ENCODE measurements around the gene HOPX.

Gene HOPX

DNA sequence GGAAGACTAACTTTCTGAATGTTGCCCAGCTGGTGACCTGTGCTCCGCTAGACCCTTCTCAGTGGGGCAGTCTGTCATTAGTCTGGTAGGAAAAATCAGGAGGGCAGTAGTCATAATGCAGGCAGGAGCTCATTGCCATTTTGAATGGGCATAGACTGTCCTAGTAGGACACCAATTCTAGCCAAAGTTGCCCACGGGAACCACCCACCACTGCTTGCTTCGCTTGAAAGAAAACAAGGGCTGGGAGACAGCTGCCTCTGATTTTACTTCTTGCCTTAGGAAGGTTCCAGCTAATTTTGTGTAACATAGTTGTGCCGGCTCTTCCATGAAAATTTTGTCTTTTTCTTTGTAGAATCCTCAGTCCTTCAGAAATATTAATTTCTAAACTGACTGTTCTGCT lies 23.3 kb downstream of the HOPX start:
- Histone ChIP-seq H3K36me3 (ENCODE audit: control insufficient read depth in 5 of 5, insufficient read depth in 5 of 5, low read length in 5 of 5) (no peaks in the 10 kb centered on the region), H3K4me3 (ENCODE audit: low read depth in 1 of 5, low read length in 5 of 5) (no peak overlapping the region), H3K4me1 (ENCODE audit: control insufficient read depth in 5 of 5, insufficient read depth in 5 of 5, low read length in 5 of 5) (peaks cover 0 to 26% (median 15%) of the 10 kb centered on the region in 5 donors), H3K27ac (ENCODE audit: low read depth, low read length) (no peak overlapping the region), H3K27me3 (ENCODE audit: control insufficient read depth in 5 of 5, insufficient read depth in 4 of 5, low read length in 5 of 5) (peaks cover 24 to 38% (median 36%) of the 10 kb centered on the region in 5 donors), H3K9me3 (ENCODE audit: control insufficient read depth in 5 of 5, low read length in 5 of 5) (no peaks in the 10 kb centered on the region), H3K9ac (ENCODE audit: low read length in 5 of 5) (no peak overlapping the region)

DNA sequence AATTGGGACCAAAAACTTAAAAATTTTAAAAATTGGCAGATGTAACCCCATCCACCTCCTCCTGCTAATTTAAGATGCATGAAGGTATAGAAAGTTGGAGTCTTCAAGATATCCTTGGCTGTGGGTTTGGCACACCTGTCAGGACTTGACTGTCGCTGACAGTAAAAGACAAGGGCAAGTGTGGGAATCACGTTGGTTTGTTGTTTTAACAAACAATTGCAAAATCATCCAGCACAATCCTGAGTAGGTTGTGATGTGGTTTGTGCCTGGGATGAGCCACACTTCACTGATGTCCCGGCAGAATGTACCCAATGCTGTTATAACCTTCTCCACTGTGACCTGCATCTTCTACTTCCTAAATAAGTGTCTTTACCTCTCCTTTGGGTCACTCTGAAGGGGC lies 24.0 kb downstream of the HOPX start:
- H3K4me3 ChIP-seq (ENCODE audit: low read depth in 1 of 5, low read length in 5 of 5): no peak overlapping the region

DNA sequence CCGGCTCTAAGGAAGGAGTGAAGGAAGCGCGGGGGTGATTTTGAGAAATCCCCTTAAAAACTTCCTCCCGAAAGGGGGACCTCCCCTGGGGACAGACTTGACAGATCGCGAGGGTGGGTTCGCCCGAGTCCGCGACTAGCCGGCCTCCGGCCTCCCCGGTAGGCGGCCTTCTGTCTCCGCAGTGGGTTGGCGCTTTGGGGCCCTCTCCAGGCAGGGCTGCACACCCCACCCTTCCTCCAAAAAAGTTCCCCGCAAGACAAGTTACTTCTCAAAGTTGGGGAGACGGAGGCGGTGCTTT lies 24.8 kb downstream of the HOPX start:
- Histone ChIP-seq H3K27me3 (ENCODE audit: control insufficient read depth in 5 of 5, insufficient read depth in 4 of 5, low read length in 5 of 5) (peaks cover 24 to 38% (median 36%) of the 10 kb centered on the region in 5 donors), H3K9me3 (ENCODE audit: control insufficient read depth in 5 of 5, low read length in 5 of 5) (no peaks in the 10 kb centered on the region), H3K36me3 (ENCODE audit: control insufficient read depth in 5 of 5, insufficient read depth in 5 of 5, low read length in 5 of 5) (no peaks in the 10 kb centered on the region), H3K9ac (ENCODE audit: low read length in 5 of 5) (no peak overlapping the region), H3K27ac (ENCODE audit: low read depth, low read length) (no peak overlapping the region), H3K4me3 (ENCODE audit: low read depth in 1 of 5, low read length in 5 of 5) (peak overlapping the region in 4 of 5 donors; percentile 51 to 63 (median 59)), H3K4me1 (ENCODE audit: control insufficient read depth in 5 of 5, insufficient read depth in 5 of 5, low read length in 5 of 5) (peaks cover 0 to 26% (median 15%) of the 10 kb centered on the region in 5 donors)

More for the DNA sequence above, 24.0 kb downstream of the HOPX start:
- Histone ChIP-seq H3K27ac (ENCODE audit: low read depth, low read length) (no peak overlapping the region), H3K27me3 (ENCODE audit: control insufficient read depth in 5 of 5, insufficient read depth in 4 of 5, low read length in 5 of 5) (peaks cover 24 to 38% (median 36%) of the 10 kb centered on the region in 5 donors), H3K36me3 (ENCODE audit: control insufficient read depth in 5 of 5, insufficient read depth in 5 of 5, low read length in 5 of 5) (no peaks in the 10 kb centered on the region), H3K9me3 (ENCODE audit: control insufficient read depth in 5 of 5, low read length in 5 of 5) (no peaks in the 10 kb centered on the region), H3K9ac (ENCODE audit: low read length in 5 of 5) (no peak overlapping the region), H3K4me1 (ENCODE audit: control insufficient read depth in 5 of 5, insufficient read depth in 5 of 5, low read length in 5 of 5) (peaks cover 0 to 26% (median 15%) of the 10 kb centered on the region in 5 donors)

DNA sequence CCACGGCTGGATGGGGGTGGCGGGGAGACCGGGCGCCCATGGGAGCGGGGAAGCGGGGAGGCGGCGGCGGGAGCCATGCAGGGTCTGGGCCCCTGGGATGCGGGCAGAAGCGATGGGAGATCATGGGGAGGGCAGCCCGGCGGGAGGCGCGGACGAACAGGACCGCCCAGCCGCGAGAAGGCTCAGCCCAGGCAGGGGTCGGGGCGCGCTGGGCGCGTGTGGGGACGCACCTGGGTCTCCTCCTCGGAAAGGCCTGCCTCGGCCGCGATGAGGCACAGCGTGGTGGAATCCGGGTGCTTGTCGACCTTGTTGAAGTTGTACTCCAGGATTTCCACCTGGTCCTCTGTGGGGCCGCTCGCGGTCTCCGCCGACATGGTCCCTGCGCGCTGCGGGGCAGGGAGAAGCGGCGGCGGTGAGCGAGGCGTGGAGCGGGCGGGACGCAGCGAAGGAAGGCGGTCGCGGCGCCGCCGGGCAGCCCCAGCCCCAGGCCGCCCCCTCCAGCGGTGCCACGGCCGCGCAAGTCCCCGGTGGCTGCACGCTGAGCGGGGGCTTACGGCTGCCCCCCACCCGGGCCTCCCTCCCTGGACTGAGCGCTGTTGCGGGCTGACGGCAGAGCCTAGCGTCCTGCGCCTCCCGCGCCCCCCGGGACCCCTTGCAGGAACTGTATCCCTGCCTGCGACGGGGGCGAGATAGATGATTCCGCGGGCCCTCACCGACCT lies 25.3 kb downstream of the HOPX start:
- Histone ChIP-seq H3K9me3 (ENCODE audit: control insufficient read depth in 5 of 5, low read length in 5 of 5) (no peaks in the 10 kb centered on the region), H3K27me3 (ENCODE audit: control insufficient read depth in 5 of 5, insufficient read depth in 4 of 5, low read length in 5 of 5) (peaks cover 24 to 38% (median 36%) of the 10 kb centered on the region in 5 donors), H3K27ac (ENCODE audit: low read depth, low read length) (no peak overlapping the region), H3K4me1 (ENCODE audit: control insufficient read depth in 5 of 5, insufficient read depth in 5 of 5, low read length in 5 of 5) (peaks cover 0 to 26% (median 15%) of the 10 kb centered on the region in 5 donors), H3K36me3 (ENCODE audit: control insufficient read depth in 5 of 5, insufficient read depth in 5 of 5, low read length in 5 of 5) (no peaks in the 10 kb centered on the region), H3K4me3 (ENCODE audit: low read depth in 1 of 5, low read length in 5 of 5) (peak overlapping the region in 4 of 5 donors; percentile 51 to 63 (median 59)), H3K9ac (ENCODE audit: low read length in 5 of 5) (peak overlapping the region in 1 of 5 donors; percentile 65)

DNA sequence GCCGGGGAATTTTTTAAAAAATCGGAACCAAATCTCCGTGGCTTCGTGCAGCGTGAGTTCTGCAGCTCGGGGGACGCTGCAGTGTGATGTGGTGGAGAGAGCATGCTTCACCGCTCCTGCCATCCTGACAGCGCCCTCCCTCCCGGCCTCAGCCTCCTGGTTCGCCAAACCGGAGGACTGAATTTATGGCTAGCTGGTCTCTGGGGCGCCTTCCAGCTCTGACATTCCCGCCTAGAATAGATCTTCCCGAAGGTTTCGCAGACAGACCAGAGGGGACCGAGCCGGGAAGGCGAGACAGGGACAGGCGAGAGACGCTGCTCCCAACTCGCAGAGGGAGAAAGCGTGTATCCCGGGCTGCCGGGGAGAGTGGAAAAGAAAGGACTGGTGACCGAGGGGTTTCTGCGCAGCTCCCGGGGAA lies 25.9 kb downstream of the HOPX start:
- Histone ChIP-seq H3K4me1 (ENCODE audit: control insufficient read depth in 5 of 5, insufficient read depth in 5 of 5, low read length in 5 of 5) (peaks cover 0 to 26% (median 15%) of the 10 kb centered on the region in 5 donors), H3K27me3 (ENCODE audit: control insufficient read depth in 5 of 5, insufficient read depth in 4 of 5, low read length in 5 of 5) (peaks cover 24 to 38% (median 36%) of the 10 kb centered on the region in 5 donors), H3K27ac (ENCODE audit: low read depth, low read length) (no peak overlapping the region)

DNA sequence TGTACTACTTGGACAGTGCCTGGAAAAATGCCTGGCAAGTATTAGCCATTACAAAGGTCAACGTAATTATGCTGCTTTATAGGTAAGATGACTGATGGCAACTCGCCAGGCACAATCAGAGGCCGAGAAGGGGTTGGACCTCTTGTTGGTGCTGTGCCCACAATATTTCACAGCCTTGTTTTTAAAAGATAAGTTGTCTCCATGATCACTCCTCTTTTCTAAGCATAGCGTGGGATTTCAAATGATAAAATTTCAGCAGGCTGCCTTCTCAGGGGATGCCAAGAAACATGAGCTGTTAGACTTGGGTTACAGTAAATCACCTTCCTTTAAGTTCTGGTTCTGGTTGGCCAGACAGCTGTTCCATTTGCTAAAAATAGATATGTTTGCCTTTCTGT lies 26.9 kb downstream of the HOPX start:
- no peak overlapping the region for H3K27ac ChIP-seq (ENCODE audit: low read depth, low read length)

More for the DNA sequence above, 25.9 kb downstream of the HOPX start:
- peak overlapping the region; percentile 51 to 67 (median 60) for H3K4me3 ChIP-seq (ENCODE audit: low read depth in 1 of 5, low read length in 5 of 5)
- no peak overlapping the region for H3K9ac ChIP-seq (ENCODE audit: low read length in 5 of 5)
- no peaks in the 10 kb centered on the region for H3K9me3 ChIP-seq (ENCODE audit: control insufficient read depth in 5 of 5, low read length in 5 of 5)
- no peaks in the 10 kb centered on the region for H3K36me3 ChIP-seq (ENCODE audit: control insufficient read depth in 5 of 5, insufficient read depth in 5 of 5, low read length in 5 of 5)

DNA sequence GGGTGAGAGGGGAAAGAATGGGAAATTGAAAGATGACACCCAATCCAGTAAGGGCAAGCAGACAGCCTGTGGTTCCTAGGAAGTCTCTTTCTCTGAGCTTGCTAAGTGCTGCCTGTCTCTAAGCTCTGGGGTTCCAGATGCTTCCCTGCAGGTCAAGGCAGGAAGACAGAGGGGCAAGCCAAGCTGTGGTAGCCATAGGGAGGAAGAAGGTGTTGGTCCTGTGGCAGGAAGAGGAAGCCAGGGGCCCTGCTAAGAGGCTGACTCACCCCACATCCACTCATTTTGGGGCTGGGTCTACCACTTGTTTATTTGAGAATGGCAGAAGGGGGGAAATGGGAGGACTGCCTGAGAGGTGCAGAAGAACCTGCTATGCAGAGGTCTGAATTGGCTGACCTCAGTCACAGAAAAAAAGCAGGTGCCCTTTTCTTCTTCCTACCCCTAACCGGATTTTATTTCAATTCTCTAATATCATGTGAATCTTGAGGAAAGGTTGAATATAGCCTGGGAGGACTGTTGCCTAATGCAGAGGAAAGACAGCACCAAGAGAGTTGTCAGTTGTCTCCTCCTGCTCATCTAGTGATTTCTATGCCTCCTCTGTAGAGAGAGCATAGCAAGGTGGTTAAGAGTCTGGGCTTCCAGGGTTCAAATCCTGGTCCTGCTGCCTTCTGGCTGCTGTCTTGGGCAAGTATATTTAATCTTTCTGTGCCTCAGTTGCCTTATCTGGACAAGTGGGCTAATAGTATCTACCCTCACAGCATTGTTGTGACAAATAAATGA lies 27.4 kb downstream of the HOPX start:
- Histone ChIP-seq H3K9ac (ENCODE audit: low read length in 5 of 5) (no peak overlapping the region), H3K9me3 (ENCODE audit: control insufficient read depth in 5 of 5, low read length in 5 of 5) (no peaks in the 10 kb centered on the region), H3K27me3 (ENCODE audit: control insufficient read depth in 5 of 5, insufficient read depth in 4 of 5, low read length in 5 of 5) (peaks cover 24 to 38% (median 36%) of the 10 kb centered on the region in 5 donors), H3K4me1 (ENCODE audit: control insufficient read depth in 5 of 5, insufficient read depth in 5 of 5, low read length in 5 of 5) (peaks cover 0 to 26% (median 15%) of the 10 kb centered on the region in 5 donors), H3K36me3 (ENCODE audit: control insufficient read depth in 5 of 5, insufficient read depth in 5 of 5, low read length in 5 of 5) (no peaks in the 10 kb centered on the region), H3K4me3 (ENCODE audit: low read depth in 1 of 5, low read length in 5 of 5) (no peak overlapping the region), H3K27ac (ENCODE audit: low read depth, low read length) (no peak overlapping the region)

More for the DNA sequence above, 26.9 kb downstream of the HOPX start:
- H3K9me3 ChIP-seq (ENCODE audit: control insufficient read depth in 5 of 5, low read length in 5 of 5): no peaks in the 10 kb centered on the region
- H3K9ac ChIP-seq (ENCODE audit: low read length in 5 of 5): no peak overlapping the region
- H3K36me3 ChIP-seq (ENCODE audit: control insufficient read depth in 5 of 5, insufficient read depth in 5 of 5, low read length in 5 of 5): no peaks in the 10 kb centered on the region
- no peak overlapping the region for H3K4me3 ChIP-seq (ENCODE audit: low read depth in 1 of 5, low read length in 5 of 5)
- peaks cover 24 to 38% (median 36%) of the 10 kb centered on the region in 5 donors for H3K27me3 ChIP-seq (ENCODE audit: control insufficient read depth in 5 of 5, insufficient read depth in 4 of 5, low read length in 5 of 5)
- H3K4me1 ChIP-seq (ENCODE audit: control insufficient read depth in 5 of 5, insufficient read depth in 5 of 5, low read length in 5 of 5): peaks cover 0 to 26% (median 15%) of the 10 kb centered on the region in 5 donors

DNA sequence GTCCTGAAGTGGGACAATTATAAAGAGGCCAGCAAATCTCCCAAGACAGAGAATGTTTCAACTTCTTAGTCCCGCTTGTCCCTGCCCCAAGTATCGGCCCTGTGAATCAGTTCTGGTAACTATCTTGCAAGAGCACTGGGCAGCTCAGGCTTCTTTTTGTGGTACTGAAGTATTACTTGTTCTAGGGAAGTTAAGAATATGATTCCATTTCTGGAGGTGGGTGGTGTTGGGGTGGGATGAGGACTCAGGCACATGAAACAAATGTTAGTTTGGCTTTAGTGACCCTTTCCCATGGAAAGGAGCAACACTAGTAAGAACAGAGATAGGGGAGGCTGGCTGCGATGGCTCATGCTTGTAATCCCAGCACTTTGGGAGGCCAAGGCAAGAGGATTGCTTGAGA lies 28.9 kb downstream of the HOPX start:
- Histone ChIP-seq H3K4me3 (ENCODE audit: low read depth in 1 of 5, low read length in 5 of 5) (no peak overlapping the region), H3K27me3 (ENCODE audit: control insufficient read depth in 5 of 5, insufficient read depth in 4 of 5, low read length in 5 of 5) (peaks cover 19 to 32% (median 30%) of the 10 kb centered on the region in 5 donors), H3K27ac (ENCODE audit: low read depth, low read length) (no peak overlapping the region), H3K4me1 (ENCODE audit: control insufficient read depth in 5 of 5, insufficient read depth in 5 of 5, low read length in 5 of 5) (peaks cover 0 to 26% (median 15%) of the 10 kb centered on the region in 5 donors), H3K9me3 (ENCODE audit: control insufficient read depth in 5 of 5, low read length in 5 of 5) (no peaks in the 10 kb centered on the region), H3K36me3 (ENCODE audit: control insufficient read depth in 5 of 5, insufficient read depth in 5 of 5, low read length in 5 of 5) (no peaks in the 10 kb centered on the region), H3K9ac (ENCODE audit: low read length in 5 of 5) (no peak overlapping the region)

DNA sequence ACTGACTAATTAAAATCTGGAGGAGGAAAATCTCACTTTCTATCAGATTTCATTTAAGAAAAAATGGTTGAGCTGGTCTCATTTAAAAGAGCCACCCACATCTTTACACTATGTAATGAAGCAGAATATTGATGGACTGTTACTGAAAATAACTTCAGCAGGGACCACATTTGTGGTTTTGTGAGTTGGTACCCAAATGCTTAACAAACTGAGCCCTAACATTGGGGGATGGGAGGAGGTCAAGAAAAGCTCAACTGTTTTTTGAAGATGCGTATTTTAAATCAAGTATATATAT lies 30.1 kb downstream of the HOPX start:
- no peak overlapping the region for H3K27ac ChIP-seq (ENCODE audit: low read depth, low read length)
- H3K9me3 ChIP-seq (ENCODE audit: control insufficient read depth in 5 of 5, low read length in 5 of 5): peaks cover 0 to 9% (median 5%) of the 10 kb centered on the region in 5 donors
- H3K27me3 ChIP-seq (ENCODE audit: control insufficient read depth in 5 of 5, insufficient read depth in 4 of 5, low read length in 5 of 5): peaks cover 10 to 26% (median 20%) of the 10 kb centered on the region in 5 donors
- no peak overlapping the region for H3K9ac ChIP-seq (ENCODE audit: low read length in 5 of 5)
- H3K36me3 ChIP-seq (ENCODE audit: control insufficient read depth in 5 of 5, insufficient read depth in 5 of 5, low read length in 5 of 5): no peaks in the 10 kb centered on the region
- H3K4me1 ChIP-seq (ENCODE audit: control insufficient read depth in 5 of 5, insufficient read depth in 5 of 5, low read length in 5 of 5): peaks cover 0 to 21% (median 11%) of the 10 kb centered on the region in 5 donors
- no peak overlapping the region for H3K4me3 ChIP-seq (ENCODE audit: low read depth in 1 of 5, low read length in 5 of 5)
